NB4 (cell line): ENCODE results near the gene ADORA1.

Experiments used
- POLR2A ChIP-seq: IDR thresholded peaks from 2 replicates; pipeline ENCODE4 v1.6.1; 2011; ENCODE audit warnings: mild to moderate bottlenecking; ENCODE audit not compliant: insufficient read length; ENCODE audit errors: extremely low read depth
- TF ChIP-seq, protein P1 (sequence below): IDR thresholded peaks from one replicate; pipeline ENCODE4 v1.5.1; 2012; ENCODE audit warnings: low read depth, low read length

DNA sequence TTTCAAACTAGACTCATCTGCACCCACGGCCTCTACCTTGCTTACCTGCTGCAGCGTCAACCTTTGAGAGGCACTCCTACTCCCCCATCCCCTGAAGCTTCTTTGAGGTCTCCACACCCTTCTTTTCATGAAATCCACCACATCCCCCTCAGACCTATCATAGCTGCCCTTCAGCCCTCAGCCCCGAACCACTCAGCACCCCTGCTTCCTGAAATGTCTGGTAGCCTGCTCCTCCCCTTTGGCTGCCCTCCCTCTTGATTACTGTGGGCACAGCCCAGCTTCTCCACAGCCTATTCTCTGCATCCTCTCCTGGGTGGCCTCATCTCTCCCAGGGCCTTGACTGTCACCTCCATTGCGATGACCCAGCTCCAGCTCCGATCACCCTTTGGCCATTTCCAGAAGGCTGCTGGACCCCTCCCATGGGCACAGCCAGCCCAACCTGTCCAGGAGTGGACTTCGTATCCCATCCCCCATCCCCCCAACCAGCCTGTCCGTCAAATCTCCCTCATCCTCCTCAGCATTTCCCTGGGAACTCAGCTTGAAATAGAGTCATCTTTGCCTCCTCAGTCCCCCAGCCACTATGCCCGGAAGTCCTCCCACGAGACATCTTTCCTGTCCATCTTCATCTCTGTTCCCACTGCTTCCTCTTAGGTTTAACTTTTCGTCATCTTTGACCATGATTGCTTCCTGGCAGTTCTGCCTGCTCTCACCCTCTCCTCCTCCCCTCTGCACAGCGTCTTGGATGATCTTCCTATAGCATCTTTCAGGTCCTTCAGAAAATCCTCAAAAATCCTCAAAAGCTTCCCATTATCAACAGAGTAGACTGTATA, 6.1 kb upstream of the ADORA1 start:
- TF ChIP-seq, protein P1, sequence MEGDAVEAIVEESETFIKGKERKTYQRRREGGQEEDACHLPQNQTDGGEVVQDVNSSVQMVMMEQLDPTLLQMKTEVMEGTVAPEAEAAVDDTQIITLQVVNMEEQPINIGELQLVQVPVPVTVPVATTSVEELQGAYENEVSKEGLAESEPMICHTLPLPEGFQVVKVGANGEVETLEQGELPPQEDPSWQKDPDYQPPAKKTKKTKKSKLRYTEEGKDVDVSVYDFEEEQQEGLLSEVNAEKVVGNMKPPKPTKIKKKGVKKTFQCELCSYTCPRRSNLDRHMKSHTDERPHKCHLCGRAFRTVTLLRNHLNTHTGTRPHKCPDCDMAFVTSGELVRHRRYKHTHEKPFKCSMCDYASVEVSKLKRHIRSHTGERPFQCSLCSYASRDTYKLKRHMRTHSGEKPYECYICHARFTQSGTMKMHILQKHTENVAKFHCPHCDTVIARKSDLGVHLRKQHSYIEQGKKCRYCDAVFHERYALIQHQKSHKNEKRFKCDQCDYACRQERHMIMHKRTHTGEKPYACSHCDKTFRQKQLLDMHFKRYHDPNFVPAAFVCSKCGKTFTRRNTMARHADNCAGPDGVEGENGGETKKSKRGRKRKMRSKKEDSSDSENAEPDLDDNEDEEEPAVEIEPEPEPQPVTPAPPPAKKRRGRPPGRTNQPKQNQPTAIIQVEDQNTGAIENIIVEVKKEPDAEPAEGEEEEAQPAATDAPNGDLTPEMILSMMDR = no peak
- TF ChIP-seq POLR2A = no peak
